ENCODE measurements around the gene GTF3A.

DNA sequence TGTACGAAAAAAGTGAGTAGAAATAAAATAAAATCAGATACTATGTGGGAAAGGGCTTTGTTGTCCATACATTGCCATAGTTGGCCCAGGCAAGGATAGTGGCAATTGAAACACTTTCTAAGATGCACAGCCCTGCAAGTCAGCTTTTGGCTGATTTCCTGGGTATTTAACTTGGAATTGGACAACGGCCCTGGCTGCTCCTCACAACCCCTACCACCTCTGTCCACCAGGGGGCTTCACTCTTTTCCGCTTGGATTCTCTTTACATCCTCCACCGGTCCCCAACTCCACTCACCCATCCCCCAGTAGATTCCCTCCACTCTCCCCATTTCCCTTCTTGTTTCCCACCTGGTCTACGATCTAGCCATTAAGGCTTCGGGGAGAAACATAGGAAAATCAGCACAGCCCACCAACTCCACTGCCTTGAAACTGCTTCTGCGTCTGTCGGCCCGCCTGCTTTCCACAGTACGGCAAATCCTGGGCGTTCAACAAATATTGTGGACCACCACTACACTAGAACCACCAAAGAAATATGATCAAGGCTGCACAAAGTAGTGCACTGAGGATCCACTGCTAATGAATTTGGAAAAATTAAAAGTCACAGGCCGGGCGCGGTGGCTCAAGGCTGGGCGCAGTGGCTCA is 48.6 kb upstream of the GTF3A start:
- TF ChIP-seq, protein P1, sequence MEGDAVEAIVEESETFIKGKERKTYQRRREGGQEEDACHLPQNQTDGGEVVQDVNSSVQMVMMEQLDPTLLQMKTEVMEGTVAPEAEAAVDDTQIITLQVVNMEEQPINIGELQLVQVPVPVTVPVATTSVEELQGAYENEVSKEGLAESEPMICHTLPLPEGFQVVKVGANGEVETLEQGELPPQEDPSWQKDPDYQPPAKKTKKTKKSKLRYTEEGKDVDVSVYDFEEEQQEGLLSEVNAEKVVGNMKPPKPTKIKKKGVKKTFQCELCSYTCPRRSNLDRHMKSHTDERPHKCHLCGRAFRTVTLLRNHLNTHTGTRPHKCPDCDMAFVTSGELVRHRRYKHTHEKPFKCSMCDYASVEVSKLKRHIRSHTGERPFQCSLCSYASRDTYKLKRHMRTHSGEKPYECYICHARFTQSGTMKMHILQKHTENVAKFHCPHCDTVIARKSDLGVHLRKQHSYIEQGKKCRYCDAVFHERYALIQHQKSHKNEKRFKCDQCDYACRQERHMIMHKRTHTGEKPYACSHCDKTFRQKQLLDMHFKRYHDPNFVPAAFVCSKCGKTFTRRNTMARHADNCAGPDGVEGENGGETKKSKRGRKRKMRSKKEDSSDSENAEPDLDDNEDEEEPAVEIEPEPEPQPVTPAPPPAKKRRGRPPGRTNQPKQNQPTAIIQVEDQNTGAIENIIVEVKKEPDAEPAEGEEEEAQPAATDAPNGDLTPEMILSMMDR (IDR thresholded peaks at IDR 0.05), result peak; percentile 73 to 91 (median 77)
- no peak for TF ChIP-seq POLR2A (IDR thresholded peaks at IDR 0.05)

Data from body of pancreas (tissue), 4 donors.